Right hindlimb (tissue), 1 donor: ENCODE measurements around the gene PLA1A.

Experiments
- DNase-seq: peaks from one replicate; pipeline ENCODE4 v3.0.0-alpha.2; 2018

The PLA1A gene

DNA sequence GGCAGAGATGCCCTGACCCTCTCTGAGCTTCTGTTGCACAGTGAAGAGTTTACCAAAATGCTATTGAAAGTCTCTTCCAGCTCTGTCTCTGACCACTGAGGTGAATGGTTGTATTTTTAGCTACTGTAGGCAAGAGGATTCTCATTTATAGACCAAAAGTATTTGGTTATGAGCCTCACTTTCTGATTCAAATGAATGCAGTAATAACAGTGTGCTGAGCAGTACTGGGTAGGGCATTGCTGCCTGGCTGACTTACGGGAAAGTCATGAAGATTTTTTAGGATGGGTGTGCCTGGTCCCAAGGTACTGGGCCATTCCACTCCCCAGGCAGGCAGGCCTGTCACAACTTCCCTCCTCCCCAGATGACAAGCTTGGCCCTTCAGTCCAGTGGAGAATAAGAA lies 15.5 kb downstream of the PLA1A start:
- no peak for DNase-seq

DNA sequence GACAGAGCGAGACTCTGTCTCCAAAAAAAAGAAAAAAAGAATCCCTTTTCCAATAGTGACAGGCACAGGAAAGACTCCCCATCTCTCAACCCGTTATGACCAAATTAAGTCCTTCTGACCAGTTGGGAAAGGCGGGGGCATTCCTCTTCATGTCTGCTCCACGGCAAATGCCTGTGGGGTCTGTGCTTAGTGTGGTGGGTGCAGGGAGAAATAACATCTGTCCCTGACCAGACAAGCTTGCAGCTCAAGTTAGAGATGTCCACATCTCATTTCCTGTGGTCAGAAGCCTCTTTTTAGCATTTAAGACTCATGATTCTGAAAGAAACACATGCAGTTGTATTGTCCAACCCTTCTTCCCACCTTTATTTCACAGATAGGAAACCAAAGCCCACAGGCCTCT lies 16.2 kb downstream of the PLA1A start:
- no peak for DNase-seq

DNA sequence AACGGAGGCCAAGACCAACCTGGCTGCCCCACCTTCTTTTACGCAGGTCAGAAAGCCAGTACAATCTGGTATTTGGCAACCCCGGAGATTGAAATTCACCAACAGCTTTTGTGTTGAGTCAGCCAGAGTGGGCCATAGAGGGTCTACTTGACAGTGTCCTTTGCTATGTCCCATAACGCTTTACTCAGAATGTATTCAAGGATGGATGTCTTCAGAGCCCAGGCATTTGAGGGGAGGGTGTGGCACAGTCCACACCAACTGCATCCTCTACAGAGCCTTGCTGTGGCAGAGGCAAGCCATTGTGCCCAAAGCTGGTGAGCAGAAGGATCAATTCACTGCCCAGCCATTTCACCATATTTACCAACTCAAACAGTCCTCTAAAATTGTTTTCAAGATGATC lies 18.4 kb downstream of the PLA1A start:
- no peak for DNase-seq

DNA sequence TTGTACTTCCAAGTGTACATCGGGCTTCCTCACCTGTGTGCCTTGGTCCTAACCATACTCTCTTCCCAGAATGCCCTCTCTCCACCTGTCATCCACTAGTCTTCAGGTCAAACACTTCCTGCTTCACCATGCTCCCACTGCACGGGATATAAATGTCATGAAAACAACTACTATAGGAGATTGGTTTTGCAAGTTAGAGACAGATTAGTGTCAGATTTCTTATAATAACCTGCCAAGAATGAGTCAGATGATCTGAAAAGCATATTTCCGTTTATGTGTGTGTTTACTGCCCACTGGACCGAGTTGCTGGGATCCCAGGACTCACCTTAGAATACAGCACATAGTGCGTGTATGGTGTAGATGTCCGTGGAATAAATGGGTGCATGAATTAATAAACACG lies 21.4 kb downstream of the PLA1A start:
- DNase-seq, result no peak

DNA sequence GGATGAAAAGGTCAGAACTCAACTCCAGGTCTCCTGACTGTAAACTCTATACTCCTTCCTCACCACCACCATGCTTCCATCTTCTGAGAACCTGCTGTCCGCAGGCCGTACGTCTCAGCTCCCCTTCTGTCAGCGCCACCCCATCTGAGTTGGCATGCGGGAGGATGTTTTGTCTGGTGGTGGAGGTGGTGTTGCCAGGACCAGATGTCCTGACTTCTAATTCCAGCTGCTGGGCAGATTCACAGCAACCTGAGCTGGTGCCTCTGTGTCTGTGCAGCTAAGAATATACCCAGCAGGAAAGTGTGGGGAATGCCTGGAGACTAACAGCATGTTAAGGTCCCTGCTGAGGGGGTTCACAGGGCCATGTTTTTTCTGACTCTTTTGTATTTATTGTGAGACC lies 23.2 kb downstream of the PLA1A start:
- DNase-seq, result no peak

DNA sequence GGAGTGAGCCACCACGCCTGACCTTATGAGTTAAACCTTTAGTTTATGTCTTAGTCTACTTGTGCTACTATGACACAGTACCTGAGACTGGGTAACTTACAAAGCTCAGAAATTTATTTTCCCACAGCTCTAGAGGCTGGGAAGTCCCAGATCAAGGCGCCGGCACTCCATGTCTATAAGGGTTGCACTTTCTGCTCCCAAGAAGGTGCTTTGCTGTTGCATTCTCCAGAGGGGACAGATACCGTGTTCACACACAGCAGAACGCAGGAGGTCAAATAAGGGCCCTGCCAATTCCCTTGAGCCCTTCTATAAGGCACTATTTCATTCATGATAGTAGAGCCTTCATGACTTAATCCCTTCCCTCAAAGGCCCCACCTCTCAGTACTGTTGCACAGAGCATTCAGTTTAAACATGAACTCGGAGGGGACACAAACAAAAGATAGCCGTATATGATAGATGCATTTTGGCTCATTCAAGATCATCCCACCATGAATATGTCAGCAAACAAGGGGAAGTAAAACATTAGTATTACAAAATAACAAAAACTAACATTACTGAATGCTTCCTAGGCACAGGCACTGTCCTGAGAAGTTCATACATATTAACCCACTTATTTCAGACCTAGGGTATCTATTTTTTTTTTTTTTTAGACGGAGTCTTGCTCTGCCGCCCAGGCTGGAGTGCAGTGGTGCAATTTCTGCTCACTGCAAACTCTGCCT lies 26.5 kb downstream of the PLA1A start:
- no peak for DNase-seq

DNA sequence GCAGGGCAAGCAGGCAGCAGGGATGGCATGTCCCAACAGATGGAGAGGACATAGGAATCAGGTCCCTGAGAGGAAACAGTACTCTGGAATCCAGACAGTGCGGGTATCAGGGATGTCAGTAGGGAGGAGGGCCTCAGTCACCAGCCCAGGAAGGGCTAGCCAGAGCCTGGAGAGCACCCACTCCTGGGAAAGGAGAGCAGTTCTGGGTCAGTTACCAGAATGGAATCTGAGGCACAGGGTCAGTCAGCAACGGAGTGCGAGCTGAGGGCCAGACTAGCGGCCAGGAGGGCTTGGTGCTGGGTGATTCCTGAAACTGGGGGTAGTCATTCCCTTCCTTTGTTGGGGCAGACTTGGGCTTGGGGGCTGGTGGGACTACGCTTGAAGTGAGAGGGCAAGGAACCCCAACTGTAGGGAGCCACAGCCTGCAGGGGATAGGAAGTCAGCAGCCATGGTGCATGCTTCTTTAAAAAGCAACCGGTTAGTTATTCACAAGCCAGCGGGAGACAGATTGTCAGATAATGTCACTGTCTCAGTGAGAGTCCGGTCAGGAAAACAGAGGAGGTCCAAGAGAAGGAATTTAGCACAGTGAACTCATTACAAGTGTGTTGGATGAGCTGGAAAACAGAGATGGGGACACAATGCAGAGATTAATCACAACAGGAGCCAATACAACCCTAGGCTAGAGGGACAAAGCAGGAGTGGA lies 27.9 kb downstream of the PLA1A start:
- no peak for DNase-seq

DNA sequence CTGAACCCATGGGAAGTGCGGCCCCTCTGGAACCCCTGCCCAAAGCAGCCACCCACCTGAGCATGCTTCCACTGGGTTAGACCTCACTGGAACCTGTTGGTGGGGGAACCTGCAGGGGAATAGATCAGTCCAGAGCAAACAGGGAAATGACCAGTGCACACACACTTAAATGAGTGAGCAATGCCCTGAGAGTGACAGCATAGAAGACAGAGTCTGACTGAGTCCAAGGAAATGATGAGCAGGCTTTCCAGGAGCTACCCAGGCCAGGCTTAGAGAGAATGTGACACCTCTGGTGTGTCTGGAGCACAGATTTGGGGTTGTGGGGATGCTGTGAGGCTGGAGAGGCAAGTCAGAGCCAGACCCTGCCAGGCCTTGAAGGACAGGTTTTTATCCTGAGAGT lies 28.5 kb downstream of the PLA1A start:
- DNase-seq, result no peak

DNA sequence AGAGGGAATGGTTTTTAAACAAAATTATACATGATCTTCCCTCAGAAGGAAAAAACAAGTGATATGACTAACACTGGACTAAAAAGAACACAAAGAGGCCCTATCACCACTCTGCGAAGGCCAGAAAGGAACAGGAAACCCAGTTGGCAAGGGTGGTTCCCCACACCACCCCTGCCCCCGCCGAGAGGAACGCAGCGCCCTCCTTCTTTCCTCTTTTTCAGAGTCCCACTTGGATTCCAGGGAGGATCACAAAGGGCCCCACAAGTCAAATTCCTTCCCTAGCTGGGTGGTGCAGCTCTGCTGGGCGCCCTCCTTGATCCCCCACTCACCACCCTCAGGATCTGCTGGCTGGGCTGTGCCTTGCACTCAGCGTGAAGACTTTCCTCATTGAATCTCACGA lies 29.8 kb downstream of the PLA1A start:
- no peak for DNase-seq

DNA sequence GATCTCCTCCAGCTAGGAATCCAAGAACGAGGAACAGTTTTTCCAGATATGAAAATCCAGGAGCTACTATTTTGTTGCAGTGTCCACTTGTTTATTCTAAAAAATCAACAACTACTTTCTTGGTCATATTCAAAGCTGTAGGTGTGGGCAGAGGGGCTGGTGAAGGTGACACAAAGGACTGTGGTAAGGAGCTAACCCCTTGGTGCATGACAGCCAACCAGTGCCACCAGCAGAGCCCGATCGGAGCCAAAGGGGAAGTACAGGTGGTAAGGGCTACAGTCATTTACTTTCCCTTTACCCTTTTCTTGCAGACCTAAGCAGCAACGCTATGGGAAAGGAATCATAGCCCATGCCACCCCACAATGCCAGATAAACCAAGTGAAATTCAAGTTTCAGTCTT lies 30.7 kb downstream of the PLA1A start:
- DNase-seq, result no peak

DNA sequence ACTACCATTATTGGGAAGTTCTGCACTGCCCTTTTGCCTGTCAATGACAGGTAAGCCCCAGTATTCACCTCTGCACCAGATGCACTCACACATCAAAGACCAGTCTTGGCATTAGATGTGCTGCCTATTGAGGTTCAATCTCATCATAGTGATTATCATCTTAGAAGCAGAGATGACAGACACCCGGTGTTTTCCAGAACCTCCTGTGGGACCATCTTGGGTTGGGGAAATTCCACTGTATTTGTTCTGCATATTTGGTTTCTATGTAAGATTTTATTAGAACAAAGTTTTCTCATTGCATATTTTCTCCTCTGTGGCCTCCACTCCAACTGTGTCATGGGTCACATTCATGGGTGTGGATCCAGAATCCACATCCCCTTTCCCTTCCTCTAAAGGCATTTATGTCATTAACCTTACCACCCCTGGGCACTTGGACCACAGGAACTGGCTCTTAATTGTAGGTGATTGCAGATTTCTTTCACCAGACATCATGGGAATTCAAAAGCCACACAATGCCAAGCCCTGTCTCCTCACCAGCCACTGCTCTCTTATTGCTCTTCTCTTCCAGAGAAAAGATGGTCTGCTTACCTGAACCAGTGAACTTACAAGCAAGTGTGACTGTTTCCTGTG lies 31.2 kb downstream of the PLA1A start:
- no peak for DNase-seq

DNA sequence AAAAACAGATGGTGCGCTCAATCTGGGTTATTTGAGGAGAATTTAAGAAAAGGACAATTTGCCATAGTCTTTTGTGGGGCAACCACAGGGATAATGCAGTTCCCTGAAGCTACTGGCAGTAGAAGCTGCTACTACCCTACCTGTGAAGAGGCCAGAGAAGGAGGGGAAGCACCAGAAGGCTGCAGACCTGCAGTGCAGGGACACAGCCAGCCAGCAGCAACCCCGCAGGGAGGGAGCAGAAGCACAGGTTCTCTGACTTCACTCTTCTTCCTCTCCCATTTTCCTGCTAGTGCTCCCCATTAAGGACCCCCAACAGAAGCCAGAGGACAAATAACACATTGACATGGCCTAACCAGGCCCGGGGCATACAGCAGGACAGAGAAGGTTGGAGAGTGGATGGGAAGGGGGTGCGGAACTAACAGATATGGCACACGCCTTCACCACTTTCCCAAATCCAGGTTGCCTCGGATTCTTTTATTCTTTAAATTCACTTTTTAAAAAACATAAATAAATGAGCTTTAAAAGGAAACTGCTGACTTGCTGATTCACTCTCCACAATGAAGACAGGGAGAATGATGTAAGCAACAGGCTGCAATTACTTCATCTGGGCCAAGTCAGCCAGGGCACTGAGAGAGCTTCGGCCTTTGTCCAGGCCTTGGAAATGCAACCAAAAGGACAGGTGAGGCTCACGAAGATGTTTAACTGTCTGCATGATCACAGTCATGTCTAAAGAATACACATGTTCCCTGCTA lies 32.6 kb downstream of the PLA1A start:
- DNase-seq, result no peak

DNA sequence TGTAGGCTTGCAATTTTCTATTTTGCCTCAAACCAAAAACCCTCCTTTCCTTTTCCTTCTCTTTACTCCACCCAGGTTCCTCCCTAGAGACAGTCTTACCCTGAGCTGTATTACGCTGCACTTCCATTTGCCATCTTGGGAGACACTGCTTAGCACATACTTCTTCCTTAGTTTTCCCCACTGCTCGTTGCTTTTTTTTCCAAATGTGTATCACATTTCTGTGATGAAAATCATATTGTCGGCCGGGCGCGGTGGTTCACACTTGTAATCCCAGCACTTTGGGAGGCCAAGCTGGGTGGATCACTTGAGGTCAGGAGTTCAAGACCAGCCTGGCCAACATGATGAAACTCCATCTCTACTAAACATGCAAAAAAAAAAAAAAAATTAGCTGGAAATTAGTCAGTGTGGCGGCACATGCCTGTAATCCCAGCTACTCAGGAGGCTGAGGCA lies 33.2 kb downstream of the PLA1A start:
- DNase-seq, result no peak

DNA sequence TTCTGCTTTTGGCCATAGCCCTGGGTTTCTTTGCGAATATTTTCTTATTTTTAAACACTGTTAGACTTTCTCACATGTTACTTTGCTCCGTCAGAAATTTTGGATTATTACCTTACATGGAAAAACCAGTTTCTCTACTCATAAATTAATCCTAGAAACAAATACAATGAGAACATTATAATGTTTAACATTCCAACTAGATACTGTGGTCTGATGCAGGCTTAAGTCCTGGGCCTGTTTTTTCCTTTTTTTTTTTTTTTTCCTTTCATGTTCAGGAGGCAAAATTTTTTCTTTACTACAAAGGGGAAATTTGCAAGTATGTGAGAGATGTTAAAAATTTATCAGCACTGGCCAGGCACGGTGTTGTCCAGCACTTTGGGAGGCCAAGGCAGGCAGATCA lies 33.8 kb downstream of the PLA1A start:
- no peak for DNase-seq

DNA sequence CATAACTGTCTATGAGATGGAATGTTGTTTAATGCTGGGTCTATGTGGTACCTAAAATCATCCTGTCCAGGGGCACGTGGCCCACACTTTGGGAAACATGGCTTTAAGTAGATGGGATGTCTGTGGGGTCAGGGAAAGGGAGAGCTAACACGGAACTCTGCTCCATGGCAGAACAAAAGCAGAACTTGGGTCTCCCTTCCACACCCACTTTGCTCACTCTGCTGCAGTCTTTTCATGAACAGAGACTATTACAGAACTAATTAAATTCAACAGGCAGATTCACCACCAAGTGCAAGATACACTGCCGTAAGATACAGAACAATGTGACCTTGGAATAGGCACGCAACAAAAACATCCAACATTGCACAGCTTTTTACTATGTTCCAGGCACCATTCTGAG lies 34.5 kb downstream of the PLA1A start:
- DNase-seq, result no peak

DNA sequence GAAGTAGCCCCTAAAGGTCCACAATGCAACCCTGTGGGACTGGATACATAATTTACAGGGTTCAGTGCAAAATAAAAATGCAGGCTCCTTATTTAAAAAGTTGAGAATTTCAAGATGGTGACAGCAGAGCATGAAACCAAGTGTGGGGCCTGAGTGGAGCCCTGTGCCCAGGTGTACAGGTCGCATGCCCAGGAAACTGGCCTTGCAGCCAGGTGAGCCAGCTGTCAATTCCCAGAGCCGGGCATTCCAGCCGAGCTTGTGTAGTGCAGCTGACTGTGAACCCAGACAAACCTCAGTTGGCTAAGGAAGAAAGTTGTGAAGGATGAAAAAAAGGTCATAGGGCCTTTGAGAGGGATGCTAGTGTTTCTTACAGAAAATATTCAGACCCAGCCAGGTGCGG lies 35.1 kb downstream of the PLA1A start:
- no peak for DNase-seq

DNA sequence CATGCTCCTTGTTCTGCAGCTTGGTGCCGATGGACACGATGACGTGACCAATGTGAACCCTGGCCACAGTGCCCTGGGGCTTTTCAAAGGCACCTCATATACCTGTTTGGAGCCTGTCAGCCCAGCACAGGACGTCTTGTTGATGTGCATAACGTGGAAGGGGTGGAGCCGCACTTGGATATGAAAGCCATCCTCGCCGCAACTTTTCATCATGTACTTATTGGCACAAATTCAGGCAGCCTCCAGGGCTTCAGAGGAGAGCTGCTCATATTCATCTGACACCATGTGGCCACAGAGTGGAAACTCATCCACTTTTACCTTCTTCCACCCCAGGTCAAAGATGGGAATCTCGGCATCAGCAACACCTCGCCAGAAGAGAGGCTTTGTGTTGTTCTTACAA lies 38.0 kb downstream of the PLA1A start:
- DNase-seq, result no peak

DNA sequence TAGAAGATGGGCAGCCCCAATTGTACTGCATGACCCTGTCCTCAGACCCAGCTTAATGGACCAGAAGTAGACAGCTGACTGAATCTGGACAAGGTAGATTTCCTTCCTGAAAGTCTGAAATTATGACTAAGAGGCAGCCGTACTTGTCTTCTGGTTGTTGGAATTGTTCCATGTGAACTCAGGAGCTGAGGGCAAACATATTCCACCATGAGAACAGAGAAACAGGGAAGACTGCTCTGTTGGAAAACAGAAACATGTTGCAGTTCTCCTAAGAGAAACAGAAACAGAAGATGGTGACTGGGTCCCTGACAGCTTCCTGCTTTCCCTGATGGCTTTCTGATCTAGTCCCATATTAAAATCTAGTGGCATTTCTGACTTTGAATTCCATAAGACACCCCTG lies 38.6 kb downstream of the PLA1A start:
- DNase-seq, result no peak

DNA sequence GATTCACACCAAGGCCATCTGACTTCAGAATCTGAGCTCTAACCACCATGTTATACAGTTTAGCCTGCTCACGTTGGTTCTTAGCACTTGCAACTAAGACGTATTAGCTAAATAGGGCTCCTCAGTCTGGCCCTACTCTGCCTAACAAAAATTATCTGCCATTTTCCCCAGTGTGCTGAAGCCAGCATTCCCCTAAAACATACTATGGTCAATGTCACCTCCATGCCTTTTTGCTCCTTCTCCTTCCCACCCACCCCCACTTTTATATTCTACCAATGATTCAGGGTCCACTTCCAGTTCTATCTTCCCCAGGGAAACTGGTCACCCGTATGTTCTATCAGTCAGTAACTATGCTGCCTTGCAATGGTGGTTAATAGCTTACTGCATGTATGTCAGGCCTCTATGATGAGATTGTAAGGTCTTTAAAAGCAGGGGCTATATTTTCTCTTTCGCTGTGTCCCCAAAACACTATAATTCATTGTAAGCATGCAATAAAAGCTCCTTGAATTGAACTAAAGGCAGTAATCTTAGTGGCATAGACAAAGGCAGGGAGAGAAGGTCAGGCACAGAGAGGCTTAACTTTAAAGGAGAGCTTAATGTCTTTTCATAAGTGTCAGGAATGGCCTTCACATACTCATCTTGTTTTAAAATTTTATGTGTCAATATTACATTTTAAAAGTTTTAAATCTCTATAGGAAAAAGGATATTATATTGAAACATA lies 39.4 kb downstream of the PLA1A start:
- DNase-seq, result no peak

DNA sequence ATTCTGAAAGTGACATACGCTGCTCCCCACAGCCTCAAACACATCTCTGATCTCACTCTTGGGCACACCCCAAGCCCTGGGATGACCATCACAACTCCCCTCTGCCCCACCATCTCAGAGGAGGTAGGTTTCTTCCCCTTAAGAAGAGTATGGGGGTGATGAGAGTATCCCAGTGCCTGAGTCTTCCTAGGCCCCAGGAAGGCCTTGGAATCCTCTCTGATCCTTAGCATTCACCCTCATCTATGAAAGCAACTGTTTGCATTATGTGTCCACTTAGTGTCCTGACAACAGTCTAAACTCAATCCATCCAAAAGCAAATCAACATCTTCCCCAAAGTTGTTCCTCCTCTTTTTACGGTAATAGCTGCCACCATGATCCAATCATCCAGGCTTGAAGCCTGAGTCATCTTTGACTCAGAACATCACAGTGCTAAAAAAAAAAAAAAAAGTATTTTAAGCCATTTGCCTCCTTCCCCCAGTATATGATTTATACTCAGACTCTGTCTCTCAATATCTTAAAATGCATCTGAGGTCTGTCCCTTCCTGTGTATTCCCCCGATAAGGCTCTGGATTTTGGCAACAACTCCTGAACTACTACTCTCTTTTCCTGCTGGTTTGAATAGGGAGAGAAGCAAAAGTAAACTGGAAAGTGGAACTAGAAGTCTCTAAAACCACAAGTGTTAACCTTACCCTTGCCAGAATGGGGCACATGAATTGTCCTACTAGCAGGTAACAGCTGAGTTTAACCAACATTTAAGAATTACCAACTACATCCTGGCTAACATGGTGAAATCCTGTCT lies 40.2 kb downstream of the PLA1A start:
- DNase-seq, result no peak

DNA sequence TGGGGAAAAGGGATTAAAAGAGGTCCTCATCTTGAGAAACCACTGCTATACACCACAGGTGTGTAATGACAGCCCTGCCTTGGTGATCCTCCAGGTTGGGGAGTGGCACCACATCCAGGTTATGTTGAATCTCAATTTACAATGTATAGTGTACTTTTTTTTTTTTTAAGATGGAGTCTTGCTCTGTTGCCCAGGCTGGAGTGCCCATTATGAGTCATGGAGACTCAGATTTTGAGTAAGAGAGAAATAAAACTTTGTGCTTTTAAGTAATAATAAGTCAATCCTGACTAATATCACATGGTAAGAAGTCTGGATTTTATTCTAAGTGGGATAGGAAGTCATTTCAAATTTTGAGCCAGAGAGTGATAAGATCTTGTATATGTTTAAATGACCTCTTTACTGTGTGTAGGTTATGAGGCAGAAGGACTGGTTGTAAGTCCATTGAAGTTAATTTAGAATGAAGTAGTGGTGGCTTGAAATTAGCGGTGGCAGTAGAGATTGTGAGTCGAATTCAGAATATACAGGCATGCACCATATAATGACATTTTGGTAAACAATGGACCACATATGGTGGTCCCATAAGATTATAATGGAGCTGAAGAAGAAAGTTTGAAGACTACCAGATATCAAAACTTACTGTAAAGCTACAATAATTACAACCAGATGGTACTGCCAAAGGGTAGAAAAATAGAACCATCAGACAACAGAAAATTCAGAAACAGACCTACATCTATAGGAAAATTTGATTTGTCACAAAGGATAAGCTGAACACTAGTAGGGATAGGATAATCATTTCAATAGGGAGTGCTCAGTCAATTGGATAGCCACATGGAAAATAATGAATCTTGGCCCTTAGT lies 42.0 kb downstream of the PLA1A start:
- DNase-seq, result no peak
